HG03378 (cell line): ENCODE measurements around the gene MGST3.
"Not testable (repeated sequence)": the region's sequence is repeated elsewhere in the genome, so short reads cannot be mapped to it uniquely, and the experiment has no call there.

ENCODE experiments used
- ATAC-seq: cut with Tn5 transposase; IDR thresholded peaks from one replicate; pipeline ENCODE4 v1.9.1; 2021; ENCODE audit warnings: mild to moderate bottlenecking, moderate library complexity; ENCODE audit not compliant: unreplicated experiment

The MGST3 gene

GRCh38 chr1:165630629-165631341 is at the start of gene MGST3:
MGST3 (plus strand) TSS chr1:165631234; CDS start chr1:165649848, 18,614 bp downstream.
- peak; percentile 63 for ATAC-seq

GRCh38 chr1:165581926-165582325 is 49.1 kb upstream of the MGST3 start:
- ATAC-seq: no peak

- no peak for ATAC-seq
Observed at GRCh38 chr1:165586398-165586797, 44.6 kb upstream of the MGST3 start.

GRCh38 chr1:165591391-165591790 is 39.6 kb upstream of the MGST3 start:
- ATAC-seq: not testable (repeated sequence)

GRCh38 chr1:165592945-165593823 is 37.9 kb upstream of the MGST3 start:
- no peak for ATAC-seq

GRCh38 chr1:165595246-165595938 is 35.6 kb upstream of the MGST3 start:
- ATAC-seq: no peak

GRCh38 chr1:165597883-165598675 is 33.0 kb upstream of the MGST3 start:
- ATAC-seq: peak; percentile 96

- ATAC-seq: no peak
Observed at GRCh38 chr1:165598676-165599059, 32.4 kb upstream of the MGST3 start.

GRCh38 chr1:165600793-165601192 is 30.2 kb upstream of the MGST3 start:
- no peak for ATAC-seq

- ATAC-seq: no peak
Observed at GRCh38 chr1:165603810-165604209, 27.2 kb upstream of the MGST3 start.

GRCh38 chr1:165605246-165605645 is 25.8 kb upstream of the MGST3 start:
- no peak for ATAC-seq

GRCh38 chr1:165606676-165607075 is 24.4 kb upstream of the MGST3 start:
- ATAC-seq: not testable (repeated sequence)

GRCh38 chr1:165610866-165611265 is 20.2 kb upstream of the MGST3 start:
- no peak for ATAC-seq

- ATAC-seq: no peak
Observed at GRCh38 chr1:165612062-165612461, 19.0 kb upstream of the MGST3 start.

- ATAC-seq: no peak
Observed at GRCh38 chr1:165616054-165616612, 14.9 kb upstream of the MGST3 start.

GRCh38 chr1:165616987-165617546 is 14.0 kb upstream of the MGST3 start:
- ATAC-seq: no peak

GRCh38 chr1:165619647-165620151 is 11.3 kb upstream of the MGST3 start:
- no peak for ATAC-seq

- no peak for ATAC-seq
Observed at GRCh38 chr1:165623624-165624023, 7.4 kb upstream of the MGST3 start.

GRCh38 chr1:165624441-165624840 is 6.6 kb upstream of the MGST3 start:
- ATAC-seq: no peak
